Suppressor macrophage treated with lipopolysaccharide for 4 hours (primary cell): ENCODE measurements around the gene TMED1.

Source experiments
- DNase-seq: peaks from one replicate; pipeline ENCODE4 v3.0.0-alpha.2; 2020

The TMED1 gene

GRCh38 chr19:10808937-10809649, 26.9 kb downstream of the TMED1 start:
- peak; percentile 13 for DNase-seq

GRCh38 chr19:10805758-10806247, 30.2 kb downstream of the TMED1 start:
- DNase-seq = no peak

GRCh38 chr19:10805065-10805757, 30.8 kb downstream of the TMED1 start:
- peak; percentile 72 for DNase-seq

- DNase-seq = no peak
These were observed 32.8 kb downstream of the TMED1 start for GRCh38 chr19:10803252-10803651.

GRCh38 chr19:10802479-10802878, 33.5 kb downstream of the TMED1 start:
- no peak for DNase-seq

- DNase-seq = no peak
These were observed 35.5 kb downstream of the TMED1 start for GRCh38 chr19:10800488-10800887.

GRCh38 chr19:10797541-10798256, 38.3 kb downstream of the TMED1 start:
- peak; percentile 59 for DNase-seq

- DNase-seq = no peak
These were observed 38.9 kb downstream of the TMED1 start for GRCh38 chr19:10797078-10797477.

GRCh38 chr19:10796653-10797052, 39.4 kb downstream of the TMED1 start:
- no peak for DNase-seq

GRCh38 chr19:10789866-10790265, 46.1 kb downstream of the TMED1 start:
- DNase-seq = no peak

- no peak for DNase-seq
These were observed 47.9 kb downstream of the TMED1 start for GRCh38 chr19:10788146-10788545.

GRCh38 chr19:10784257-10784656, 51.8 kb downstream of the TMED1 start:
- peak; percentile 88 for DNase-seq

GRCh38 chr19:10782795-10783194, 53.2 kb downstream of the TMED1 start:
- no peak for DNase-seq
